KG1 (cell line): ENCODE data around the gene C3orf18.
"Not testable (repeated sequence)": the region's sequence is repeated elsewhere in the genome, so short reads cannot be mapped to it uniquely, and the experiment has no call there.

Source experiments
- DNase-seq: peaks from one replicate; lab custom pipeline; 2025; lab: John Stamatoyannopoulos, UW

Gene C3orf18

DNA sequence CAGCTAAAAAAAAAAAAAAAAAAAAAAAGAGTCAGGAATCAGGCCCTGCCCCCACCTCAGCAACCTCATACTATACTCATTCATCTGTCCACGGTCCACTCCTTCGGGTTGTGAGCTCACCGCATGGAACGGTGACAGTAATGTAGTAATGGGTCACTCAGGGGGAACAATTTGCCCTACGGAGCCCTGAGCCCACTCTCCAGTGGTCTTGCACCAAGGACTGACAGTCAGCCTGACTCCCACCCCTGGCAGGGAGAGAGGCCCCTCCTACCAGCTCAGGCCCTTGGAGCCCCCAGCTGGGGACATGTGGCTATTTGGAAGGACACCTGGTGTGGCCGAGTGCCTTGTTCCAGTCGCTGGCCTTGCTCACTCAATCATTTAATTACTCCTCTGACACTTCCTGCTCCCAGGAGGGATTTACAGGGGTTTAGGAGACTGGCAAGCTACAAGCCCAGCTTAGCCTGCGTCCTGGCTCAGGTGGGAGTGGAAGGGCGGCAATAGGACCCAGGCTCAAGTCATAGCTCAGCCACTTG is 44.2 kb downstream of the C3orf18 start:
- DNase-seq = no peak

GRCh38 chr3:50521572-50521971 is 46.0 kb downstream of the C3orf18 start:
- no peak for DNase-seq

DNA sequence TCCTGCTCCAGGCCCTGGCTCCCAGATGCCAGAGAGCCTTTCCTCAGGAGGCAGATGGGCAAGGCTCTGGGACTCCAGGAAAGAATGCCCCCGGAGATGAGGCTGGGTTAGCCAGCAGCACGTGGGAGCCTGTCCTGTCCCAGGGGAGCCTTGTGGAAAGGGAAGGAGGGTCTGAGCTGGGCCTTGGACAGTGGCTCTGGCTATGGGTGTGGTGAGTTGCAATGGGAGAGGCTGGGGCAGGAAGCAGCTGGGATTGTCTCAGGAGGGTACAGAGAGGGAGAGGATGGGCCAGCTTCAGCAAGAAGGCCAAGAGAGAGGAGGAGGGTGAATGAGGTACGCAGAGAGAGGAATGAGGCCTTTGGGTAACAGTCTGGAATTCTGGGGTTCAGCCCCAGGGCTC is 46.7 kb downstream of the C3orf18 start:
- no peak for DNase-seq

GRCh38 chr3:50519471-50520089 is 48.0 kb downstream of the C3orf18 start:
- peak; percentile 14 for DNase-seq

- DNase-seq = no peak
These were observed 49.1 kb downstream of the C3orf18 start for GRCh38 chr3:50518436-50518835.

DNA sequence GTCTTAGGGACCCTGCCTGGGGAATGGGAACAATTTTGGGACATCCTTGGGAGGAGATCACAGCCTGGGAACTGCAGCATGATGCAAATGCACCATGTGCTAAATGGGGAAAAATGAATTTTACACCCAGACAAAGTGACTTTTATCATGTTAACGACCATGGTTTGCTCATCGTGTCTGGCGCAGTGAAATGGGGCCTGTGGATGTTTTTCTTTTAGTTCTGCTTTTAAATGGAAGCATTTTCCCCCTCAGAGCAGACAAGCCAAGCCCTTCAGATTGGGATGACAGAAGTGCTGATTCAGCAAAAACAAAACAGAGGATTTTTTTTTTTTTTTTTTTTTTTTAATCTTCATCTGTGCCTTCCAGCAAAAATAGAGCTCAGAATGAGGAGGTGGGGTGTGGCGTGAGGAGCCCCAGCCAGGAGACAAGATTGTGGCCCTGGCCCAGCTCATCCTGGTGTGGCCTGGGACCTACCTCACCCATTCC is 49.8 kb downstream of the C3orf18 start:
- no peak for DNase-seq

DNA sequence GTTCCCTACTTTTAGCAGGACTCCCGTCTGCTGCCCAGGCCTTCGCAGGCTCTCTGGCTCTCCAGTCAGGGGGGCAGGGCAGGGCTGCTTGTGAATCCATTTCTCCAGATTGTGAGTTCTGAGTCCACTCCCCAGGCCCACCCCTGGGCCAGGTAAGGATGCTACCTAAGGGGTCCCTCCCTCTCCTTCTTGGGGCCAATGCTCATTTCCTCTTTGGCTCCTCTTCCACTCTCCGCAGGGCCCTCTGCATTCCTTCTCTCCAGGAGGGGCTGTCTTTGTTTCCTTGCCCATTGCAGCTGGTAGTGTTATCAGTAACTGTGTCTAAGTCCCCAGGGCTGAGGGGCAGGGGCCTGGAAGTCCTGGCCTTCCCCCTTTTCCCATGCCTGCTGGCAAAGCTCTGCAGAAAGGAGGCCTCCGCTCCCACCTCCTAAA is 51.1 kb downstream of the C3orf18 start:
- DNase-seq = no peak

GRCh38 chr3:50515565-50516439 is 51.7 kb downstream of the C3orf18 start:
- DNase-seq = no peak

- not testable (repeated sequence) for DNase-seq
These were observed 54.6 kb downstream of the C3orf18 start for GRCh38 chr3:50512908-50513307.

DNA sequence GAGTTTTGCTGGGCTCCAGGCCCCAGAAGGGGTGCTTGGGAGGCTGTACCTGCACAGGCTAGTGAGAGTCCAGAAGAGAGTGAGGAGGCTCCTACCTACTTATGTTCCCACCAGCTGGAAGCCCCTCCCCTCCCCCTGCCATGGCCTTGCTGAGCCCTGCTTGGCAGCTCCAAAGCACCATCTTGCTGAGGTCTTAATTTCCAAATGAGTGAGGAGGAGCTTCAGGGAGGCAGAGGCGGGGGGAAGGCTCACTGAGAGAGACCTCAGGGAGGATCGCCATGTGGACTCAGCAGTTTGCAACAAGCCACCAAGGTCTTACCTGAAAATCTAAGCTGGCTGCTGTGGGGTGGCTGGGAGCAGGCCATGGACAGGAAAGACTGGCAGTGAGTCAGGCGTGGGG is 55.4 kb downstream of the C3orf18 start:
- DNase-seq = no peak

- no peak for DNase-seq
These were observed 57.2 kb downstream of the C3orf18 start for GRCh38 chr3:50510325-50510724.

DNA sequence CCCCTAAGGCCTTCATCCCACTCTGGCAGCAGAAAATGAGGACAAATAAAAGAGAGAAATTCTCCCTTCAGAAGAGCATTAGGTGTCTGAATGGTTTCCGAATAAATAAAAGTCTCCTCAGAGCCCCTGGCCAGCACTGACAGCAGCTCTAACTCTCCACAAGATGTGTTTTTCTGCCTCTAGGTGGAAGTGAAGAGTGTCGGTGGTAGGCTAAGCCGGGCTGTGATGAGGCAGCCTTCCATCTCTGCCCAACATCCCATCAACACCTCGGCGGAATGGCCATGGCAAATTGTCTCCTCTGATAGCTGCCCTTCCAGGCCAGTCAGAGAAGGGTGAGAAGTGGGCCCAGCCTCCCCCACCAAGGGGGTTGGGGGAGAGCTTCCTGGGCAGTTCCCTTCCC is 57.8 kb downstream of the C3orf18 start:
- DNase-seq = no peak

DNA sequence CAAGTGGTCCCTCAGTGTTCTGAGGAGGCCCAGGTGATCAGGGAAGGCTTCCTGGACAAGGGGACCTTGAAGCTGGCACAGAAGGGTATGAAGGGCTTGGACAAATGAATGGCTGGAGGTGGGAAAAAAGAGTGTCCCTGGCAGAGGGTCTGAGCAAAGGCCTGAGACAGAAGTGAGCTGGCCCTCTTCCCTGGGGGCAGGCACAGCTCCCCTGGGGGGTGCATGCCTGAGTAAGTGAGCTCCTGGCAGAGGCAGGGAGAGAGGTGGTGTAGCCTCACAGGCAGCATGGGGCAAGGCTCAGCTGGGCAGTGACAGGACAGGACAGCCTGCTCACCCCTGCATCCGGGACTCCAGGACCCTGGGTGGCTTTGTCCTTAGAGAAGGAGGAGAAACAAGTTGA is 58.7 kb downstream of the C3orf18 start:
- DNase-seq = no peak
